ENCODE results near the gene CACNB2.

DNA sequence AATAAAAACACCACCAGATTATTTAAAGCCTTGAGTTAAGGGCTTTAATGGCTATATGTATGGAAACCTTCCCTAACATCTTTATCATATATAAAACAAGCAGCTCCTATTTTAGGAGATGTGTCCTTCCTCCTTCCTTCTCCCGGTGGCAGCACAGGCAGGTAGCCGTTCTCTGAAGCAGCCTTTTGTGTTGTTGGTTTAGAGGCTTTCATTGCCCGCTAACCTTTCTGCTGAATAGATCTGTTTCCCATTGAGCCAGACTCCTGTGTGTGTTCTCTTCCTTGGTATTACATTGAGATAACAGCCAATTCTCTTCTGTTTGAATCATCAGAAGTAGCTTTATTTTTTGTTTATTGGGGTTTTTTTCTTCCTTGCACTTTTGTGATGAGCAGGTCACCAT lies 131.3 kb downstream of the CACNB2 start:
- TF ChIP-seq, protein P1, sequence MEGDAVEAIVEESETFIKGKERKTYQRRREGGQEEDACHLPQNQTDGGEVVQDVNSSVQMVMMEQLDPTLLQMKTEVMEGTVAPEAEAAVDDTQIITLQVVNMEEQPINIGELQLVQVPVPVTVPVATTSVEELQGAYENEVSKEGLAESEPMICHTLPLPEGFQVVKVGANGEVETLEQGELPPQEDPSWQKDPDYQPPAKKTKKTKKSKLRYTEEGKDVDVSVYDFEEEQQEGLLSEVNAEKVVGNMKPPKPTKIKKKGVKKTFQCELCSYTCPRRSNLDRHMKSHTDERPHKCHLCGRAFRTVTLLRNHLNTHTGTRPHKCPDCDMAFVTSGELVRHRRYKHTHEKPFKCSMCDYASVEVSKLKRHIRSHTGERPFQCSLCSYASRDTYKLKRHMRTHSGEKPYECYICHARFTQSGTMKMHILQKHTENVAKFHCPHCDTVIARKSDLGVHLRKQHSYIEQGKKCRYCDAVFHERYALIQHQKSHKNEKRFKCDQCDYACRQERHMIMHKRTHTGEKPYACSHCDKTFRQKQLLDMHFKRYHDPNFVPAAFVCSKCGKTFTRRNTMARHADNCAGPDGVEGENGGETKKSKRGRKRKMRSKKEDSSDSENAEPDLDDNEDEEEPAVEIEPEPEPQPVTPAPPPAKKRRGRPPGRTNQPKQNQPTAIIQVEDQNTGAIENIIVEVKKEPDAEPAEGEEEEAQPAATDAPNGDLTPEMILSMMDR (IDR thresholded peaks at IDR 0.05; ENCODE audit: low read depth, low read length) = no peak
- TF ChIP-seq POLR2A (IDR thresholded peaks at IDR 0.05; ENCODE audit: extremely low read depth, insufficient read length) = no peak
- no peak for TF ChIP-seq MAX (IDR thresholded peaks at IDR 0.05; ENCODE audit: low read depth, low read length)

Measured in NB4 (cell line).